OCI-LY7 (cell line): ENCODE data around the gene DSC1. TPM values are rescaled to one million over a fixed set of nuclear protein-coding genes. Genes with fewer than 3 reads are reported as not detected.

Experiments
- BruUV-seq: library from RNA; stranded (reverse); fragments of 400-500 nt; replicated peaks from 2 replicates; lab custom pipeline; 2021; lab: Mats Ljungman, UMichigan
- CTCF ChIA-PET: fragments of 300-600 bp; sonication (Branson Sonifier 250); formaldehyde crosslinking; loops from one replicate; lab custom pipeline; 2022; ENCODE audit warnings: antibody characterized with exemption; ENCODE audit not compliant: unreplicated experiment; lab: Charles Lee
- POLR2A ChIA-PET: fragments of 300-600 bp; sonication (Branson Sonifier 250); formaldehyde crosslinking; loops from one replicate; lab custom pipeline; 2022; ENCODE audit warnings: antibody characterized with exemption; lab: Charles Lee
- DNase-seq: peaks from one replicate; pipeline ENCODE4 v3.0.0-alpha.2; 2015; ENCODE audit warnings: low spot score
- H2AFZ ChIP-seq: fragments of 200-600 bp; sonication (generic), shearing (Covaris generic); 2 replicates; pipeline ENCODE4 v1.6.1; 2014; ENCODE audit warnings: mild to moderate bottlenecking, antibody characterized with exemption, low read length, moderate library complexity
- H3K27ac ChIP-seq: fragments of 200-600 bp; sonication (generic); 2 replicates; pipeline ENCODE4 v1.5.1; 2014; ENCODE audit warnings: mixed run types, low read depth, mild to moderate bottlenecking, moderate library complexity, low read length, inconsistent platforms; ENCODE audit not compliant: poor library complexity, severe bottlenecking
- H3K36me3 ChIP-seq: fragments of 200-600 bp; sonication (generic); 2 replicates; pipeline ENCODE4 v1.6.1; 2014; ENCODE audit warnings: mild to moderate bottlenecking, antibody characterized with exemption, low read length, moderate library complexity, mixed read lengths; ENCODE audit not compliant: insufficient read depth
- H3K4me1 ChIP-seq: fragments of 200-600 bp; sonication (generic); 2 replicates; pipeline ENCODE4 v1.5.1; 2014; ENCODE audit warnings: mild to moderate bottlenecking, low read length; ENCODE audit not compliant: insufficient read depth, poor library complexity, severe bottlenecking
- H3K4me2 ChIP-seq: fragments of 200-600 bp; sonication (generic); 2 replicates; pipeline ENCODE4 v1.6.1; 2014; ENCODE audit warnings: mild to moderate bottlenecking, low read length
- H3K4me3 ChIP-seq: fragments of 200-600 bp; sonication (generic); 2 replicates; pipeline ENCODE4 v1.5.1; 2014; ENCODE audit warnings: mild to moderate bottlenecking, low read depth, low read length; ENCODE audit not compliant: poor library complexity, severe bottlenecking
- H3K79me2 ChIP-seq: fragments of 200-600 bp; sonication (generic); 2 replicates; pipeline ENCODE4 v1.6.1; 2016; ENCODE audit warnings: low read depth, mild to moderate bottlenecking, low read length, moderate library complexity, mixed read lengths; ENCODE audit not compliant: insufficient read depth
- H3K9me2 ChIP-seq: fragments of 200-600 bp; sonication (generic); 2 replicates; pipeline ENCODE4 v1.6.1; 2016; ENCODE audit warnings: mild to moderate bottlenecking, low read length, mixed read lengths; ENCODE audit not compliant: insufficient read depth
- H3K9me3 ChIP-seq: fragments of 200-600 bp; sonication (generic); 2 replicates; pipeline ENCODE4 v1.6.1; 2014; ENCODE audit warnings: mild to moderate bottlenecking, mixed run types, low read length, mixed read lengths
- H4K20me1 ChIP-seq: fragments of 200-600 bp; sonication (generic); 2 replicates; pipeline ENCODE4 v1.6.1; 2014; ENCODE audit warnings: mild to moderate bottlenecking, antibody characterized with exemption, low read length, moderate library complexity, mixed read lengths; ENCODE audit not compliant: insufficient read depth
- EZH2phosphoT487 ChIP-seq: fragments of 200-600 bp; sonication (generic); IDR thresholded peaks from 2 replicates; pipeline ENCODE4 v1.6.1; 2018; ENCODE audit warnings: low read depth, borderline replicate concordance, mild to moderate bottlenecking, mixed run types, antibody characterized with exemption, low read length, moderate library complexity, mixed read lengths
- intact Hi-C: fragments of 100-400 bp; cut with micrococcal nuclease; formaldehyde crosslinking; loops from one replicate; pipeline ENCODE4 v1.10.0; 2022; ENCODE audit not compliant: unreplicated experiment
- total RNA-seq, 2 experiments: library from RNA; depleted of rRNA in 1 of 2; stranded (reverse); fragments of >200 nt in 1 of 2; shearing (Covaris generic) in 1 of 2; gene quantifications; 2 replicates each; pipeline ENCODE4 v1.2.3, GENCODE V29; 2014 to 2022
- TF ChIP-seq, protein P1 (sequence below): fragments of 200-600 bp; sonication (generic); conservative IDR thresholded peaks from 2 replicates; pipeline ENCODE4 v1.5.1; 2014; ENCODE audit warnings: mild to moderate bottlenecking, antibody characterized with exemption, low read length, moderate library complexity, mixed read lengths

The DSC1 gene
- total RNA-seq, 2 experiments from 2014 or later = not detected

DNA sequence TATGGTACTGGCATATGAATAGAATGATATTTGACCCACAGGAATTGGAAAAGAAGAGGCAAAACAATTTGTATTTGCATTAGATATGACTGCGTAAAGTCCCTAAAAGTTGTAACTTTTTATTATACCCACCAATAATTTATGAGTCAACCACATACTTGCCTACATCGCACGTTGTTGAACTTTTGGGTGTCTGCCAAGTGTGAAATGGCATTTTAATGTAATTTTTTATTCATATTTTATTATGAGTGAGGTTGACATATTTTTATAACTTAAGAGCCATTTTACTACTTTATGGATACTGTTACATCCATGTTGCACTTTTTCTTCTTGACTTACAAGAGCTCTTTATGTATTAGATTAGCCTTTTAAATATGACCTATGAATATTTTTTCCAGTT lies 65.0 kb downstream of the DSC1 start:
- Histone ChIP-seq H3K36me3 (no peaks in the 10 kb centered on the region), H3K79me2 (no peaks in the 10 kb centered on the region), H3K4me3 (no peak overlapping the region), H4K20me1 (no peaks in the 10 kb centered on the region), H3K27ac (no peak overlapping the region), H3K9me3 (no peaks in the 10 kb centered on the region), H3K4me1 (no peaks in the 10 kb centered on the region), H3K4me2 (no peak overlapping the region), H2AFZ (no peak overlapping the region), H3K9me2 (no peaks in the 10 kb centered on the region)
- TF ChIP-seq, protein P1, sequence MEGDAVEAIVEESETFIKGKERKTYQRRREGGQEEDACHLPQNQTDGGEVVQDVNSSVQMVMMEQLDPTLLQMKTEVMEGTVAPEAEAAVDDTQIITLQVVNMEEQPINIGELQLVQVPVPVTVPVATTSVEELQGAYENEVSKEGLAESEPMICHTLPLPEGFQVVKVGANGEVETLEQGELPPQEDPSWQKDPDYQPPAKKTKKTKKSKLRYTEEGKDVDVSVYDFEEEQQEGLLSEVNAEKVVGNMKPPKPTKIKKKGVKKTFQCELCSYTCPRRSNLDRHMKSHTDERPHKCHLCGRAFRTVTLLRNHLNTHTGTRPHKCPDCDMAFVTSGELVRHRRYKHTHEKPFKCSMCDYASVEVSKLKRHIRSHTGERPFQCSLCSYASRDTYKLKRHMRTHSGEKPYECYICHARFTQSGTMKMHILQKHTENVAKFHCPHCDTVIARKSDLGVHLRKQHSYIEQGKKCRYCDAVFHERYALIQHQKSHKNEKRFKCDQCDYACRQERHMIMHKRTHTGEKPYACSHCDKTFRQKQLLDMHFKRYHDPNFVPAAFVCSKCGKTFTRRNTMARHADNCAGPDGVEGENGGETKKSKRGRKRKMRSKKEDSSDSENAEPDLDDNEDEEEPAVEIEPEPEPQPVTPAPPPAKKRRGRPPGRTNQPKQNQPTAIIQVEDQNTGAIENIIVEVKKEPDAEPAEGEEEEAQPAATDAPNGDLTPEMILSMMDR = no peak
- TF ChIP-seq EZH2phosphoT487 = no peak
- POLR2A ChIA-PET = no interaction called here
- intact Hi-C loops = no loop called here
- CTCF ChIA-PET = no interaction called here
- no TSS peak for BruUV-seq
- no peak for DNase-seq

DNA sequence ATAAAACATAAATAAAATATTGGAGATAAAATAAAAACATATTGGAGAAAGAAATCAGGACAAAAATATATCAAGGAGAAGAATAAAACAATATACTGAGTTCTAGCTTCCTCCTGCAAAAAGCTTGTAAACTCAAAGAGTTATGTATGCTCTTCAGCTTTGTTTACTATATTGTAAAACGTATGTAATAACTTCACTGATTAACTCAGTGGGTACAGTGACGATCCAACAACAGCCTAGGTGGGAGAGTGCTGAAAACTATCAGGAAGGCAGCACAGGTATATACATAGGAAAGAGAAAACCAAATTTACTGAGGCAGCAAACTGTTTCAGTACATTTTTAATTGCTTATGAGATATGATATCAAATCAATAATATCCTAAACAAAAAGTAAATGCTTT lies 68.8 kb downstream of the DSC1 start:
- no TSS peak for BruUV-seq
- H3K9me2 ChIP-seq = no peaks in the 10 kb centered on the region
- TF ChIP-seq, protein P1 = no peak
- TF ChIP-seq EZH2phosphoT487 = no peak

DNA sequence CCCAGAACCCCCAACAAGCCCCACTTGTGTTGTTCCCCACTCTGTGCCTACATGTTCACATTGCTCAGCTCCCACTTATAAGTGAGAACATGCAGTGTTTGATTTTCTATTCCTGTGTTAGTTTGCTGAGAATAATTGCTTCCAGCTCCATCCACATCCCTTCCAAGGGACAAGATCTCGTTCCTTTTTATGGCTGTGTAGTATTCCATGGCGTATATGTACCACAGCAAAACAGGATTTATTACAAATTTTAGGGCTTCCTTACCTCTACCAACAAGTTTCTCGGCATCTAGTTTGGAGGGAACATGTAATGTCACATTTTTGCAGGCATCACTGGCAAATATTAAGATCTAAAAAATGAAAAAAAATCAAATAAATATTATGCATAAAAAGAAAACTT lies 69.4 kb downstream of the DSC1 start:
- intact Hi-C loops = no loop called here
- H3K9me3 ChIP-seq = no peaks in the 10 kb centered on the region
- H3K4me2 ChIP-seq = no peak overlapping the region
- no peak for DNase-seq
- H4K20me1 ChIP-seq = no peaks in the 10 kb centered on the region
- no peak overlapping the region for H2AFZ ChIP-seq
- no peaks in the 10 kb centered on the region for H3K79me2 ChIP-seq
- TF ChIP-seq, protein P1 = no peak
- no peak for TF ChIP-seq EZH2phosphoT487
- ChIA-PET CTCF (no interaction called here), POLR2A (interaction anchor here (0.7 kb wide), 1 partner anchor 15 kb away, joined by 3 read pairs; no protein-coding TSS in a partner anchor)
- no peaks in the 10 kb centered on the region for H3K36me3 ChIP-seq
- no peak overlapping the region for H3K4me3 ChIP-seq
- H3K4me1 ChIP-seq = no peaks in the 10 kb centered on the region
- BruUV-seq = no TSS peak
- no peaks in the 10 kb centered on the region for H3K9me2 ChIP-seq
- no peak overlapping the region for H3K27ac ChIP-seq

More for the DNA sequence above, 68.8 kb downstream of the DSC1 start:
- Histone ChIP-seq H3K9me3 (no peaks in the 10 kb centered on the region), H3K27ac (no peak overlapping the region), H3K36me3 (no peaks in the 10 kb centered on the region), H4K20me1 (no peaks in the 10 kb centered on the region), H3K4me2 (no peak overlapping the region), H3K4me1 (no peaks in the 10 kb centered on the region), H3K79me2 (no peaks in the 10 kb centered on the region), H2AFZ (no peak overlapping the region), H3K4me3 (no peak overlapping the region)
- intact Hi-C loops = no loop called here
- CTCF ChIA-PET = no interaction called here
- POLR2A ChIA-PET = no interaction called here
- no peak for DNase-seq
